Measurements from ENCODE around the gene MANSC1.

DNA sequence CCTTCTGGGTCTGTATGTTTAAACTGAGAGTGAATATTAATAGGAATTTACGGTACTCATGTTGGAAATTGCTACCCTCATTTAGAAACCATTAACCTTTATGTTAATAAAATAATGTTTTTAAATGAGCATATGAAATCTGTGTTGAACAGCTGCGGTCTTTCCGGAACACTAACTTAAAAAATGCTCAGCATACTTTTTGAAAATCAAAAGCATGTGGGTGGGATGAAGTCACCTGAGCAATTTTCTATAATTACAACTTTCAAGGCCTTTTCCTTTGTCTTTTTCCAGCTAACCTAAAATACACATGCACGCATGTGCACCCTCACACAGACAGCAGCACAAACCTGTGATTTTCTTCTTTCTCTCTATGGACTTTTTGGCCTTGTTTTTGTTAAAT, 46.7 kb upstream of the MANSC1 start:
- TF ChIP-seq POLR2AphosphoS5 (IDR thresholded peaks at IDR 0.05) (no peak), POLR2A (IDR thresholded peaks at IDR 0.05) (no peak)
- TF ChIP-seq, protein P1, sequence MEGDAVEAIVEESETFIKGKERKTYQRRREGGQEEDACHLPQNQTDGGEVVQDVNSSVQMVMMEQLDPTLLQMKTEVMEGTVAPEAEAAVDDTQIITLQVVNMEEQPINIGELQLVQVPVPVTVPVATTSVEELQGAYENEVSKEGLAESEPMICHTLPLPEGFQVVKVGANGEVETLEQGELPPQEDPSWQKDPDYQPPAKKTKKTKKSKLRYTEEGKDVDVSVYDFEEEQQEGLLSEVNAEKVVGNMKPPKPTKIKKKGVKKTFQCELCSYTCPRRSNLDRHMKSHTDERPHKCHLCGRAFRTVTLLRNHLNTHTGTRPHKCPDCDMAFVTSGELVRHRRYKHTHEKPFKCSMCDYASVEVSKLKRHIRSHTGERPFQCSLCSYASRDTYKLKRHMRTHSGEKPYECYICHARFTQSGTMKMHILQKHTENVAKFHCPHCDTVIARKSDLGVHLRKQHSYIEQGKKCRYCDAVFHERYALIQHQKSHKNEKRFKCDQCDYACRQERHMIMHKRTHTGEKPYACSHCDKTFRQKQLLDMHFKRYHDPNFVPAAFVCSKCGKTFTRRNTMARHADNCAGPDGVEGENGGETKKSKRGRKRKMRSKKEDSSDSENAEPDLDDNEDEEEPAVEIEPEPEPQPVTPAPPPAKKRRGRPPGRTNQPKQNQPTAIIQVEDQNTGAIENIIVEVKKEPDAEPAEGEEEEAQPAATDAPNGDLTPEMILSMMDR (IDR thresholded peaks at IDR 0.05), result no peak
